Fibroblast of lung (primary cell): ENCODE data around the gene RFNG.

Experiments used
- CTCF ChIP-seq, 2 donors: IDR thresholded peaks in 1 of 2; conservative IDR thresholded peaks in 1 of 2; 1 replicate in 1 of 2; 2 replicates in 1 of 2; pipeline ENCODE4 v1.5.1; 2011 to 2012; ENCODE audit warnings: low read length in 2 of 2, control low read depth in 1 of 2, inconsistent platforms in 1 of 2, low read depth in 1 of 2, mild to moderate bottlenecking in 1 of 2
- EZH2 ChIP-seq: IDR thresholded peaks from 2 replicates; pipeline ENCODE4 v1.5.1; 2012; ENCODE audit warnings: low read length, control low read depth, mild to moderate bottlenecking; ENCODE audit errors: missing control alignments

DNA sequence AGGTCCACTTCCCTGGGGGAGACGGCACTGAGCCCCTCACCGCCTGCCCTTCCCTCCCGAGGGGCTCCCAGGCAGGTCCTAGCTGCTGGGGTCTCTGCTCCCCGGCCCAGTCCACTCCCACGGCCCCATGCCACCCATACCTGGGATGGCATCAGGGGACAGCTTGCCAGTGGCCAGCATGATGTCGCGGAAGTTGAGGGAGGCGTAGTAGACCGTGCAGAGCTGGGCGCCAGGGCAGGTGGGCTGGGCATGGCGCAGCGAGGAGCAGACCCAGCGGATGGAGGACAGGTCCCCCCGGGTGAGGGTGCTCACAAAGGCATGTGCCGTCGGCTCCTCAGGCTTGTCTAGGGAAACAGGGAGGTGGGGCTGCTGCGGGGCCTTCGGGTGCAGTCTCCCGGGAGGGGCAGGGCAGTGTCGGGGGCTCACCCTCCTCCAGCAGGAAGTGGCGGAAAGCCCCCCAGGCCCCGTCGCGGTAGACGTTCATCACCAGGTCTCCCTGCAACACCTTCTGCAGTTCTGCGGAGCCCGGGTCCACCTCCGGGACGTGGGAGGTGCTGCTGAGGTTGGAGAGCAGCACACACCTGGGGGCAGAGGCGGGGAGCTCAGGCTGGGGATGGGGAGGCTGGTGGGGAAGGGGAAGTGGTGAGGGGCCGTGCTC, 32.9 kb upstream of the RFNG start:
- TF ChIP-seq CTCF (conservative IDR thresholded peaks at IDR 0.05 in 1 of 2, IDR thresholded peaks at IDR 0.05 in 1 of 2; ENCODE audit: low read depth in 1 of 2, low read length in 2 of 2): no peak
- TF ChIP-seq EZH2: no peak
